GM18517 (cell line): ENCODE data around the gene KITLG.
"Not testable (repeated sequence)": the region's sequence is repeated elsewhere in the genome, so short reads cannot be mapped to it uniquely, and the experiment has no call there.

ENCODE experiments used
- ATAC-seq: cut with Tn5 transposase; IDR thresholded peaks from one replicate; pipeline ENCODE4 v1.9.1; 2021; ENCODE audit warnings: mild to moderate bottlenecking, moderate library complexity; ENCODE audit not compliant: unreplicated experiment

The KITLG gene

GRCh38 chr12:88496429-88496828, 83.8 kb downstream of the KITLG start:
- no peak for ATAC-seq

- ATAC-seq = no peak
Measured at GRCh38 chr12:88495031-88495430, 85.2 kb downstream of the KITLG start.

- ATAC-seq = no peak
Measured at GRCh38 chr12:88494520-88494919, 85.8 kb downstream of the KITLG start.

GRCh38 chr12:88493636-88494035, 86.6 kb downstream of the KITLG start:
- no peak for ATAC-seq

GRCh38 chr12:88490425-88490824, 89.8 kb downstream of the KITLG start:
- no peak for ATAC-seq

- ATAC-seq = no peak
Measured at GRCh38 chr12:88472775-88473174, 107.5 kb downstream of the KITLG start.

- no peak for ATAC-seq
Measured at GRCh38 chr12:88472248-88472647, 108.0 kb downstream of the KITLG start.

GRCh38 chr12:88471331-88472045, 108.8 kb downstream of the KITLG start:
- no peak for ATAC-seq

GRCh38 chr12:88469154-88469553, 111.1 kb downstream of the KITLG start:
- ATAC-seq = no peak

- ATAC-seq = no peak
Measured at GRCh38 chr12:88468581-88468980, 111.7 kb downstream of the KITLG start.

- not testable (repeated sequence) for ATAC-seq
Measured at GRCh38 chr12:88466708-88467107, 113.6 kb downstream of the KITLG start.

GRCh38 chr12:88458327-88458726, 121.9 kb downstream of the KITLG start:
- no peak for ATAC-seq

- ATAC-seq = no peak
Measured at GRCh38 chr12:88453323-88453722, 126.9 kb downstream of the KITLG start.

GRCh38 chr12:88451205-88451604, 129.1 kb downstream of the KITLG start:
- no peak for ATAC-seq

- no peak for ATAC-seq
Measured at GRCh38 chr12:88450136-88450535, 130.1 kb downstream of the KITLG start.

GRCh38 chr12:88448337-88448915, 131.8 kb downstream of the KITLG start:
- ATAC-seq = no peak

GRCh38 chr12:88445705-88446394, 134.4 kb downstream of the KITLG start:
- ATAC-seq = no peak

GRCh38 chr12:88444481-88444880, 135.8 kb downstream of the KITLG start:
- ATAC-seq = no peak
